GM19240 (cell line): Measurements from ENCODE around the gene PAGE1.
"Not testable (repeated sequence)": the region's sequence is repeated elsewhere in the genome, so short reads cannot be mapped to it uniquely, and the experiment has no call there.

Source experiments
- DNase-seq: peaks from one replicate; pipeline ENCODE4 v3.0.0; 2011; ENCODE audit warnings: low spot score; ENCODE audit not compliant: insufficient read length

Gene PAGE1, protein sequence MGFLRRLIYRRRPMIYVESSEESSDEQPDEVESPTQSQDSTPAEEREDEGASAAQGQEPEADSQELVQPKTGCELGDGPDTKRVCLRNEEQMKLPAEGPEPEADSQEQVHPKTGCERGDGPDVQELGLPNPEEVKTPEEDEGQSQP

GRCh38 chrX:49695276-49696180 lies at the start of gene PAGE1:
TSS of gene PAGE1 (minus strand) at chrX:49695984. CDS start at chrX:49694770, 1,214 bp downstream.
- no peak for DNase-seq

- DNase-seq, result not testable (repeated sequence)
Measured at GRCh38 chrX:49741501-49741900, 45.7 kb upstream of the PAGE1 start.

- DNase-seq, result no peak
Measured at GRCh38 chrX:49727847-49728246, 32.1 kb upstream of the PAGE1 start.

DNA sequence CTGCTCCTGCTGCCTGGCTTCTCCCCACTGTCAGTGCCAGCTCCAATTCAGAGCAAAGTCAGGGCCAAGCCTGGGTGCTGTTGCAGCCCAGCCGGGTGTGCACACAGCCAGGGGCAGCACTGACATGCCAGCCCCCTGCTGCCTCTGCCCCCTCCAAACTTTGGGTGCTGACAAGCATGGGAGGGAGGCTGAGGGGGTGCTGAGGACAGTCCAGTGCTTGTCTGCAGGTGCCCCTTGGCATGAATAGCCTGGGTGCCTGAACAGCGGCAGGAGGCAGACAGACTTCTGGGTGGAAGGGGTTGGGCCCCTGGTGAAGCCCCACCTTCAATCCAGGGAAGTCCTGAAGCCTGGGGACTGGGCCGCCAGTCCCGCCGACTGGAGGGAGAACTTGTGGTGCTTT lies 31.2 kb upstream of the PAGE1 start:
- DNase-seq, result no peak

DNA sequence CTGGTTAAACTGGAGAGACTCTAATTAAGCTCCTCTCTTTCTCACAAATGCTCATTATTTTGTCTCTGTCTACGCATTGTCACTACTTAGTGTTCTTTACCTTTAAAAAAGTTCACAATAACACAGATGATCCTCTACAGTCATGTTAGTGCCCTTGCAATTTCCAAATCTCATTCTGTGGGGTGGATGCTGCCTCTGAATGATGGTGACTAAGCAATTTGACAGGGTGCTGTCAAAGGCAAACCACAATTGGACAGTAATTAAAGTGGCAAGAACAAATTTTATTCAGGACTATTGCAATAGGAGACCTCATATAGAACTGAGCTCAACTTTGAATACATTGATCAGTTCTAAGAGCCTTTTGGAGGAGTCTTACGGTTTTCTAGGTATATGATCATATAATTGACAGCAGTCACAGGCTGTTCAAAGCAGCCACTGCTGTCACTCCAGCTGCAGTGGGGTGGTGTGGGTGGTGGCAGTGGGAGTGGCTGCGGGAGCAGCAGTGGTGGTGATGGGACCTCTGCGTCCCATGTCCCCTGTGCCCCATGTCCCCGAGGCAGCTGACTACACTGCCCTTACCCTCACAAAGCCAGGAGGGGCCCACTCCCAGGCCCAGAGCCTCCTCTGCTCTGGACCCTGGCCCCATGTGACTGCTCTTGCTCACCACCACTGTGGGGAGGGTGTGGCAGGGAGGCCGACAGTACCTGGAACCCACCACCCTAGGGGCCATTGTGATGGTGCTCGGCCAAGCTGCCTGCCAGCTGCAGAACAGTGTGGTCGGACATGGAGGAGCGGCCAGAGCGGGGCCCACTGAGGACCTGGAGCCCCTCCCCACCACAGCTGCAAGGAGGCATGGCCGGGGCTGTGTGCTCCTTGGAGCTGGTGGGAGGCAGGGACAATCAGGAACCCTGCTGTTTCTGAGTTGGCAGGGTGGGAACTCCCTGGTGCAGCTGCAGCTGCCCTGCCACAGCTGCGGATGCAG lies 30.4 kb upstream of the PAGE1 start:
- DNase-seq, result no peak

DNA sequence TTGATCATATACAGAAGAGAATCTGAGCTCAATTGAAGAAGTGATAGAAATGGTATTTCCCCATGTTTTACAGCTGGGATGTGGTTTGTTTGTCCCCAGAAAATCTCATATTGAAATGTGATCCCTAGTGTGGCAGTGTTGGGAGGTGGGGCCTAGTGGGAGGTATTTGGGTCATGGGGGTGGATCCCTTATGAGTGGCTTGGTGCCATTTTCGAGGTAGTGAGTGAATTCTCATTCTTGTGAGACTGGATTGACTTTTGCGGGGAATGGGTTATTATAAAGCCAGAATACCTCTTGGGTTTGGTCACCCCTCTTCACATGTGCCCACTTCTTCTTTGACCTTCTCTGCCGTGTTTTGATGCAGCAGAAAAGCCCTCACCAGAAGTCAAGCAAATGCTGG lies 29.6 kb upstream of the PAGE1 start:
- no peak for DNase-seq

- not testable (repeated sequence) for DNase-seq
Measured at GRCh38 chrX:49720106-49720505, 24.3 kb upstream of the PAGE1 start.

DNA sequence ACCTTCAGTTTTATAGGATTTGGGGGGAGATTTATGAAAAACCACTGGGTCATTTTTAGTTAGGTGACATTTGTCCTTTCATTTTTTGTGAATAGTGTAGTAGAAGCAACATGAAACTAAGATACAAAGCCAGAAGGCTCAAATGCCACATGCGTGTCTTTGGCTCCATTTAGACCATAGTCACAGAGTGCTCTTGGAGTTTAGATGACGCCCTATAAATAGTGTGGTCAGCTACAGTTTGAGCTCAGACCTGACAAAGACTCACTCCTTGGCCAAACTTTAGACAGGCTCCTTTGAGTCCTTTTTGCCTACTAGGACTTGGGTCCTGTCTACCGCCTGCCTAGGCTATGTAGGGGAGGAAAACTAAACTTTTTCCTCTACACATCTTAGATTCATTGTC lies 16.8 kb upstream of the PAGE1 start:
- DNase-seq, result no peak

- no peak for DNase-seq
Measured at GRCh38 chrX:49710744-49711319, 15.0 kb upstream of the PAGE1 start.

- DNase-seq, result no peak
Measured at GRCh38 chrX:49704691-49705404, 9.1 kb upstream of the PAGE1 start.

- DNase-seq, result no peak
Measured at GRCh38 chrX:49701933-49702332, 6.1 kb upstream of the PAGE1 start.

GRCh38 chrX:49701323-49701722 lies 5.5 kb upstream of the PAGE1 start:
- DNase-seq, result no peak

DNA sequence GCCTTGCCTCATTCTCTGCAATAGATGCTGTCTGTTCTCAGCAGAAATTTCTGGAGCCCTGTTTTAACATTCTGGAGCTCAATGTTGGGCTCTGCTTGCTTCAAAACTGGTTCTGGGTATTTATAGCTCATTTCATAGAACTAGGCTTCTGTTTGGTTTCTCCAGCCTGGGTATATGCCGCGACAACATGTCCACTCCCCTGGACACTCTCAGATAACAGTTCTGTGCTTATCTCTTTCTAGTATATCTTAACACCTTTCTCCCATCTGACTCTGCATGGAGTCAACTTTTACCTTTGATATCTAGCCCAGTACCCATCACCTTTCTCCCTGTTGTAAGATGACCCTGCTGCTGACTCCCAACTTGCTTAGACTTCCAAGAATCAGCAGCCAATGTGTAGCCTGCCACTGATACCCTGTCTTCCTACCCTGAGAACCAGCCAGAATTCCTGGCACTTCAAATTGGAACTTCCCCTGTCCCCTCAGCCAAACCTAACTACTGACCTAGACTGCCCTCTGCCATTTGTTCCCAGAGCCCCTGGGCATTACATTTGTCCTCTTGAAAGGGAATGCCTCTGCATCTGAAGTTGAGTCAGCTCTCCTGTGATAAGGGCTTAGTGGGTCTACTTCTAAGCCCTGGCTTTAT lies 20.6 kb downstream of the PAGE1 start:
- no peak for DNase-seq

DNA sequence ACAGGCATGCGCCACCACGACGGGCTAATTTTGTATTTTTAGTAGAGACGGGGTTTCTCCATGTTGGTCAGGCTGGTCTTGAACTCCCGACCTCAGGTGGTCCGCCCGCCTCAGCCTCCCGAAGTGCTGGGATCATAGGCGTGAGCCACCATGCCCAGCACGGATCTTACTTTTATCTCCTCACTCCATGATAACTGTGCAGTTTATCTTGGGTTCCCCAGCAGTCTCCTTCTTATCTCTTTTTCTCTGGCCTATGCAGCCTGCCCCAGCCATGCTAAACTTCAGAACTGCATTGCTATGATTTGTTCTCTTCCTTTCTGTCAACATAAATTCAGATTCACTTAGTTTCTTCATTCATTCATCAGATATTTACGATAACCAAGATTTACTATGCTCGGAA lies 22.4 kb downstream of the PAGE1 start:
- no peak for DNase-seq

DNA sequence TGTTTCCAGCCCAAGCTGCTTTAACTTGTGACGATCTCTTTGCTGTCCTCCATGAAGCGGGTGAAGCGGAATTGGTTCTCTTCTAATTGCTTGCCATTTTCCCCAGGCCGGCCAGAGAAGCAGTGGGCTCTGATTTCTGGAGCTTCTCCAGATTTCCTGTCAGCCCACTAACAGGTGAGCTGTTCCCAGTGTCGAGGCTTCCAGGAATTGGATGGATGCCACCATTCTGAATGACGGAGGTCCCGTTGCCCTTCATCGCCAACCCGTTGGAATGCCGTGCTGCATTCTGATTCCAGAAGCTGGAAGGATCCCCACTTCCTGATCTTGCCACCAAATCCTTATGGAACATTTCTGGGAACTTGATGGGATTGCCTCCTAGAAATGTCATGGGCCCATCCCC lies 31.0 kb downstream of the PAGE1 start:
- no peak for DNase-seq

DNA sequence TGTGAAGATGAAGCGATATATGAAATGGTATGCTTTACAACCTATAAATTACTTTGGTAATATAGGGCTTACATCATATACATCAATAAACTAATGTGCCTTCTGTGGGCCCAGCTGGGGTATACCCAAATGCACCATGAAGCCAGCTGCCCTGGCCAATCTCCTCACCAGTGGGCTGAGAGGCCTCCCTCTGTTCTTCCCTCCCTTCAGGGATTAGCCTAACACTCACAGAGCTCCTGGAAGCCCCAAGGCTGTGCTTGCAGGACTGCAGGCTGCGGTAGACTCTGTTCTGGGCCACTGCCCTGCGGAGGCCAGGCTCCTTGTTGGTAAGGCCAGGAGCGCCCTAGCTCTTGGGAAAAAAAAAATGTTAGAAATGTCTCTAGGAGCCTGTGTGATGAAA lies 33.9 kb downstream of the PAGE1 start:
- DNase-seq, result no peak

GRCh38 chrX:49659771-49660170 lies 36.0 kb downstream of the PAGE1 start:
- DNase-seq, result no peak

- DNase-seq, result no peak
Measured at GRCh38 chrX:49656533-49656932, 39.3 kb downstream of the PAGE1 start.

DNA sequence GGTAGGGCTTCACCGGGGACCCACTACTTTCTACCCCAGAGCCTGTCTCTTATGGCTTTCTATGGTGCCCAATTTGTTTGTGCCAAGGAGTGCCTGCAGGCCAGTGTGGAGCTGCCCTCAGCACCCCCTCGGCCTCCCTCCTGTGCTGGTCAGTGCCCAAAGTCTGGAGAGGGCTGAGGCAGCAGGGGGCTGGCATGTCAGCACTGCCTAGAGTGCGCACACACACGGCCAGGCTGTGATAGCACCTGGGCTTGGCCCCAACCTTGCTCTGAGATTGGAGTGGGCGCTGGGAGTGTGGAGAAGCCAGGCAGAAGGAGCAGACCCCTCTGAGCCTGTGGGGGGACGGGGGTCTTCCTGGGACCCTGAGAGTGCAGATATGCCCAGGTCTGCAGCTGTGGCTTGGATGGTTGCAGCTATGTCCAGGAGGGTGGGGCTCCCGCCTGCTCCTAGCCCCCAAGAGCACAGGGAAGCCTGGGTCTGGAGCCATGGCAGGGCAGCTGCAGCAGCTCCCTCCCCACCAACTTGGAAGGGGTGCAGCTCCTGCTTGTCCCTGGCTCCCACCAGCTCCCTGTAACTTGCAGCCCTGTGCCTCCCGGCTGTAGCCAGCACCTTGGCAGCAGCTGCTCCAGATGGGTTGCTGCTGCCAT lies 50.7 kb downstream of the PAGE1 start:
- no peak for DNase-seq
